ENCODE results near the gene TAF8.
"Not testable (repeated sequence)": the region's sequence is repeated elsewhere in the genome, so short reads cannot be mapped to it uniquely, and the experiment has no call there.

TAF8 gene

GRCh38 chr6:42050297-42051267 is at the start of gene TAF8:
Gene TAF8, plus strand, starts transcription at chr6:42050524. Its CDS starts 18 bp downstream, at chr6:42050542.
- DNase-seq = peak; percentile 93

GRCh38 chr6:42001506-42001905 is 48.8 kb upstream of the TAF8 start:
- DNase-seq = no peak

- DNase-seq = not testable (repeated sequence)
These were observed 46.7 kb upstream of the TAF8 start for GRCh38 chr6:42003658-42004057.

GRCh38 chr6:42007286-42008137 is 42.8 kb upstream of the TAF8 start:
- DNase-seq = peak; percentile 30

GRCh38 chr6:42008138-42008528 is 42.2 kb upstream of the TAF8 start:
- not testable (repeated sequence) for DNase-seq

- DNase-seq = no peak
These were observed 40.5 kb upstream of the TAF8 start for GRCh38 chr6:42009844-42010184.

- DNase-seq = no peak
These were observed 40.0 kb upstream of the TAF8 start for GRCh38 chr6:42010185-42010891.

GRCh38 chr6:42010909-42011308 is 39.4 kb upstream of the TAF8 start:
- no peak for DNase-seq

GRCh38 chr6:42012501-42013133 is 37.7 kb upstream of the TAF8 start:
- no peak for DNase-seq

- DNase-seq = no peak
These were observed 37.2 kb upstream of the TAF8 start for GRCh38 chr6:42013134-42013516.

GRCh38 chr6:42017021-42017643 is 33.2 kb upstream of the TAF8 start:
- DNase-seq = peak; percentile 34

- no peak for DNase-seq
These were observed 29.4 kb upstream of the TAF8 start for GRCh38 chr6:42020967-42021366.

GRCh38 chr6:42021847-42022754 is 28.2 kb upstream of the TAF8 start:
- DNase-seq = peak; percentile 69

GRCh38 chr6:42022755-42023384 is 27.5 kb upstream of the TAF8 start:
- DNase-seq = no peak

GRCh38 chr6:42025066-42025844 is 25.1 kb upstream of the TAF8 start:
- DNase-seq = no peak

GRCh38 chr6:42025845-42026243 is 24.5 kb upstream of the TAF8 start:
- no peak for DNase-seq

GRCh38 chr6:42026540-42026939 is 23.8 kb upstream of the TAF8 start:
- DNase-seq = no peak

GRCh38 chr6:42028234-42029061 is 21.9 kb upstream of the TAF8 start:
- DNase-seq = no peak

All from CD4-positive, alpha-beta T cell treated with Interleukin-4 for 4 hours (primary cell).